ENCODE measurements around the gene ZNF503. TPM values are rescaled to one million over a fixed set of nuclear protein-coding genes. Genes with fewer than 3 reads are reported as not detected.

Gene ZNF503
- total and polyA plus RNA-seq, 4 experiments from 2014 or later: 0.12 TPM; not detected in 3

DNA sequence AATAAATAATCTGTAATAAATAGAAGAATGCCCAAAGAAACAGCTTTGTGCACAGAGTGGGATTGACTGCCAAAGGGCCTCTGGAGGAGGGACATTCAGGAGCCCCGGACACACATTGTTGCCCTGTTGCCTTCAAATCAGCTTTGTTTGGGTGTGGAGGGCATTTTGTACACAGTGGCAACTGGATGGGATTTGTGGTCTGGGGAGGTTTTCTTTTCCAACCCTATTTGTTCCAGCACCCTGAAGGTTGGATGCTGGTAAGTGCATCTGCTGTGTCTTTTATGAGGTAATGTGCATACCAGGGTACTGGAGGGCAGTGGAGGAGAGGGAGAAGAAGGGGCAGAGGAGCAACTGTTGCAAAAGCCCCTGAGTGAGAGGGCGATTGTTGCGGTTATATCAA lies 36.1 kb upstream of the ZNF503 start:
- peaks cover 23 to 25% of the 10 kb centered on the region in 2 donors for H3K27me3 Mint-ChIP-seq
- H3K27ac Mint-ChIP-seq: no peak overlapping the region
- H3K27me3 ChIP-seq (ENCODE audit: insufficient read depth, low read length): no peaks in the 10 kb centered on the region

DNA sequence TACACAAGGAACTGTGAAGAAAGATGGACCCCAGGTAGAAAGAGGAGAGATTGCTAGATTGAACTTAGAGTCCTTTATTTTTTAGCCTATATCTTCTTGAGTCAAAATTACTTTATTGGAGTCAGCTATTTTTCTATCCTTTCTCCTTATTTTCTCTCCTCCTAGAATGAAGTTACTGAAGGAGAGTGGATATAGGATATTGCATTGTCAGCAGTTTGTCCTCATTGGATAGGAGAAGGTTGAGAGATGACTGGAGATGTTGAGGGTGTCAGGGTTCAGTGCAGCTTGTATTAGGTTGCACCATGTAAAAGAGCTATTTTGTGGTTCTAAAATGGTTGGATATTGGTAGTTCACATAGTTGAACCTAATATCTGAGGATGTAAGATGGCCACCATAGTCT lies 35.3 kb upstream of the ZNF503 start:
- ChIA-PET CTCF (ENCODE audit: partially characterized antibody) (no interaction called here), POLR2A (ENCODE audit: partially characterized antibody) (no interaction called here)
- Mint-ChIP-seq H3K27ac (no peak overlapping the region), H3K27me3 (peaks cover 29 to 30% of the 10 kb centered on the region in 2 donors), H3K9me3 (peaks cover 0 to 3% (median 0%) of the 10 kb centered on the region in 8 donors), H3K4me1 (peaks cover 0 to 2% (median under 1%) of the 10 kb centered on the region in 4 donors), H3K4me3 (no peak overlapping the region), H3K36me3 (no peaks in the 10 kb centered on the region)
- intact Hi-C loops (cut with micrococcal nuclease): no loop called here
- Histone ChIP-seq H3K27ac (ENCODE audit: low read depth, low read length) (no peak overlapping the region), H3K4me3 (ENCODE audit: low read length in 2 of 2) (no peak overlapping the region), H3K36me3 (ENCODE audit: insufficient read depth, low read length) (no peaks in the 10 kb centered on the region), H3K4me1 (ENCODE audit: insufficient read depth, low read length) (no peaks in the 10 kb centered on the region), H3K27me3 (ENCODE audit: insufficient read depth, low read length) (no peaks in the 10 kb centered on the region), H3K9me3 (ENCODE audit: control insufficient read depth in 1 of 2, low read length in 2 of 2) (no peaks in the 10 kb centered on the region)
- no peak for DNase-seq

More for the DNA sequence above, 36.1 kb upstream of the ZNF503 start:
- Mint-ChIP-seq H3K4me1 (no peaks in the 10 kb centered on the region), H3K36me3 (no peaks in the 10 kb centered on the region), H3K9me3 (peaks cover 0 to 7% (median 4%) of the 10 kb centered on the region in 8 donors), H3K4me3 (no peak overlapping the region)
- H3K36me3 ChIP-seq (ENCODE audit: insufficient read depth, low read length): no peaks in the 10 kb centered on the region
- no peak for DNase-seq
- H3K4me1 ChIP-seq (ENCODE audit: insufficient read depth, low read length): no peaks in the 10 kb centered on the region
- POLR2A ChIA-PET (ENCODE audit: partially characterized antibody): no interaction called here
- H3K27ac ChIP-seq (ENCODE audit: low read depth, low read length): no peak overlapping the region
- intact Hi-C loops (cut with micrococcal nuclease): no loop called here
- H3K9me3 ChIP-seq (ENCODE audit: control insufficient read depth in 1 of 2, low read length in 2 of 2): no peaks in the 10 kb centered on the region
- CTCF ChIA-PET (ENCODE audit: partially characterized antibody): no interaction called here
- H3K4me3 ChIP-seq (ENCODE audit: low read length in 2 of 2): no peak overlapping the region

DNA sequence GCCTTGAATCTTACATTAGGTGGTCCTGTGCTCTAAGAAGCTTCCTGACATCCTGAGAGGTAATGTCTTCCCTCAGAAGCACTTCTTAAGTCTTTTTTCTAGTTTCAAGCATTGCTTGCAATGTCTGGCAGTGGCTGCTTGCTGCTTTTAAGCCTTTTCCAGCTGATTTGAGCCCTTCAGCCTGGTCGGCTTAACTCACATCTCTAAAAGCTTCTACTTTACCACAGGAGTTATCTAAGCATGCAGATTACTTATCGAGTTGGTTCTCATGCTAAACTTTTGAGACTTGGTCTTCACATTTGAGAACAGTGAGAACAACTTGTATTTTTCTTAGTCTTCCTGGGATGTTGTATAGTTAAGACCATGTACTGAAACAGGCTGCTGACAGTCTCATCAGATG lies 33.7 kb upstream of the ZNF503 start:
- H3K4me1 Mint-ChIP-seq: peaks cover 0 to 4% (median 2%) of the 10 kb centered on the region in 4 donors
- no peaks in the 10 kb centered on the region for H3K36me3 Mint-ChIP-seq
- H3K4me3 ChIP-seq (ENCODE audit: low read length in 2 of 2): no peak overlapping the region
- peaks cover 32 to 33% of the 10 kb centered on the region in 2 donors for H3K27me3 Mint-ChIP-seq
- H3K9me3 ChIP-seq (ENCODE audit: control insufficient read depth in 1 of 2, low read length in 2 of 2): no peaks in the 10 kb centered on the region
- intact Hi-C loops (cut with micrococcal nuclease): no loop called here
- no peak overlapping the region for H3K27ac ChIP-seq (ENCODE audit: low read depth, low read length)
- DNase-seq: no peak
- H3K4me3 Mint-ChIP-seq: no peak overlapping the region
- H3K36me3 ChIP-seq (ENCODE audit: insufficient read depth, low read length): no peaks in the 10 kb centered on the region
- no peaks in the 10 kb centered on the region for H3K27me3 ChIP-seq (ENCODE audit: insufficient read depth, low read length)
- CTCF ChIA-PET (ENCODE audit: partially characterized antibody): no interaction called here
- H3K27ac Mint-ChIP-seq: no peak overlapping the region
- POLR2A ChIA-PET (ENCODE audit: partially characterized antibody): no interaction called here
- no peaks in the 10 kb centered on the region for H3K4me1 ChIP-seq (ENCODE audit: insufficient read depth, low read length)
- peaks cover 0 to 2% (median 0%) of the 10 kb centered on the region in 8 donors for H3K9me3 Mint-ChIP-seq

DNA sequence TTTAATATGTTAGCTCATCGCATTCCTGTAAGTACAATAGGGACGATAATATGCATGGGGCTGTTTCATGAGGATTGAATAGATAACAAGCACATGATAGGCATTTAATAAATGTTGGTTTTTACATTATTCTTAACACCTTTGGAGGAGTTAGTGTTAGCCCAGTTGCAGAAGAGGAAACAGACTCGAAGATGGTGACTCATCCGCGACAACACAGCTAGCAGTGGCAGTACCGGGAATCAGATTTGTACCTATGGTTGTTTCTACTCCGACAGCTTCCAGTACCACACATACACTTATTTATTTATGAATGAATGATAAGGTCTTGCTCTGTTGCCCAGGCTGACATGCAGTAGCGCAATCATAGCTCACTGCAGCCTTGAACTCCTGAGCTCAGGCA lies 32.7 kb upstream of the ZNF503 start:
- Mint-ChIP-seq H3K9me3 (peaks cover 0 to 2% (median 0%) of the 10 kb centered on the region in 8 donors), H3K27me3 (peaks cover 37 to 39% of the 10 kb centered on the region in 2 donors), H3K4me1 (peaks cover 0 to 4% (median 2%) of the 10 kb centered on the region in 4 donors), H3K4me3 (no peak overlapping the region), H3K27ac (no peak overlapping the region), H3K36me3 (no peaks in the 10 kb centered on the region)
- no peak for DNase-seq
- no peaks in the 10 kb centered on the region for H3K27me3 ChIP-seq (ENCODE audit: insufficient read depth, low read length)
- H3K4me1 ChIP-seq (ENCODE audit: insufficient read depth, low read length): no peaks in the 10 kb centered on the region
- H3K36me3 ChIP-seq (ENCODE audit: insufficient read depth, low read length): no peaks in the 10 kb centered on the region
- intact Hi-C loops (cut with micrococcal nuclease): no loop called here
- ChIA-PET POLR2A (ENCODE audit: partially characterized antibody) (no interaction called here), CTCF (ENCODE audit: partially characterized antibody) (no interaction called here)
- H3K9me3 ChIP-seq (ENCODE audit: control insufficient read depth in 1 of 2, low read length in 2 of 2): no peaks in the 10 kb centered on the region
- no peak overlapping the region for H3K27ac ChIP-seq (ENCODE audit: low read depth, low read length)
- H3K4me3 ChIP-seq (ENCODE audit: low read length in 2 of 2): no peak overlapping the region

- no peaks in the 10 kb centered on the region for H3K4me1 ChIP-seq (ENCODE audit: insufficient read depth, low read length)
- CTCF ChIA-PET (ENCODE audit: partially characterized antibody): interaction anchor here (0.5 to 1.0 kb wide), 2 partner anchors 12 to 108 kb away, joined by 3 read pairs; no protein-coding TSS in a partner anchor
- H3K9me3 Mint-ChIP-seq: peaks cover 0 to 2% (median 0%) of the 10 kb centered on the region in 8 donors
- no peaks in the 10 kb centered on the region for H3K27me3 ChIP-seq (ENCODE audit: insufficient read depth, low read length)
- no peak for DNase-seq
- H3K27me3 Mint-ChIP-seq: peaks cover 38 to 45% of the 10 kb centered on the region in 2 donors
- POLR2A ChIA-PET (ENCODE audit: partially characterized antibody): no interaction called here
- H3K36me3 Mint-ChIP-seq: no peaks in the 10 kb centered on the region
- H3K4me1 Mint-ChIP-seq: peaks cover 0 to 4% (median 2%) of the 10 kb centered on the region in 4 donors
- intact Hi-C loops (cut with micrococcal nuclease): no loop called here
- H3K4me3 Mint-ChIP-seq: no peak overlapping the region
- no peaks in the 10 kb centered on the region for H3K36me3 ChIP-seq (ENCODE audit: insufficient read depth, low read length)
- no peak overlapping the region for H3K27ac ChIP-seq (ENCODE audit: low read depth, low read length)
- H3K4me3 ChIP-seq (ENCODE audit: low read length in 2 of 2): no peak overlapping the region
- no peak overlapping the region for H3K27ac Mint-ChIP-seq
- no peaks in the 10 kb centered on the region for H3K9me3 ChIP-seq (ENCODE audit: control insufficient read depth in 1 of 2, low read length in 2 of 2)
Observed at GRCh38 chr10:75433216-75433615, 31.7 kb upstream of the ZNF503 start.

DNA sequence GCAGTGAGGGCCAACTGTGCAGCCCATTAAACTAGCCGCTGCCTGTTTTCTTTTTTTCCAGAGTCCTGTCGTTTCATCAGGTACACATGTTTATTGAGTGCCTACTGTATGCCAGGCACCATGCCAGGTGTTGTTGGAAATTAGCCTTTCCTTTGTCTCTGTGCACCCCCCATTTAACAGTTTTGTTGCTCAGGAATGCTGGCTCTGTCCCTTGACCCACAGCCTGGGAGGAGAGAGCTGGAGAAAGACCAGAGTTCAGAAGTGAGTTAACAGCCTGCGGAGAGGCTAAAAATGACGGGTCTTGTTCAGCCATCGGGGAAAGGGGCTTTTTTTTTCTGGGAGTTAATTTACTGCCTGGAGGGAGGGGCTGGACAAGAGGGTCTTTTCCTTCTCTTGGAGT lies 31.2 kb upstream of the ZNF503 start:
- Mint-ChIP-seq H3K36me3 (no peaks in the 10 kb centered on the region), H3K4me1 (peaks cover 0 to 4% (median 2%) of the 10 kb centered on the region in 4 donors), H3K27ac (no peak overlapping the region), H3K27me3 (peaks cover 38 to 46% of the 10 kb centered on the region in 2 donors), H3K9me3 (peaks cover 0 to 2% (median 0%) of the 10 kb centered on the region in 8 donors), H3K4me3 (no peak overlapping the region)
- Histone ChIP-seq H3K27ac (ENCODE audit: low read depth, low read length) (no peak overlapping the region), H3K4me1 (ENCODE audit: insufficient read depth, low read length) (no peaks in the 10 kb centered on the region), H3K4me3 (ENCODE audit: low read length in 2 of 2) (no peak overlapping the region), H3K36me3 (ENCODE audit: insufficient read depth, low read length) (no peaks in the 10 kb centered on the region), H3K27me3 (ENCODE audit: insufficient read depth, low read length) (no peaks in the 10 kb centered on the region), H3K9me3 (ENCODE audit: control insufficient read depth in 1 of 2, low read length in 2 of 2) (no peaks in the 10 kb centered on the region)
- DNase-seq: no peak
- intact Hi-C loops (cut with micrococcal nuclease): no loop called here
- ChIA-PET POLR2A (ENCODE audit: partially characterized antibody) (no interaction called here), CTCF (ENCODE audit: partially characterized antibody) (interaction anchor here (0.5 to 1.0 kb wide), 2 partner anchors 13 to 108 kb away, joined by 3 read pairs; no protein-coding TSS in a partner anchor)

- no peak overlapping the region for H3K27ac ChIP-seq (ENCODE audit: low read depth, low read length)
- no peaks in the 10 kb centered on the region for H3K27me3 ChIP-seq (ENCODE audit: insufficient read depth, low read length)
- POLR2A ChIA-PET (ENCODE audit: partially characterized antibody): no interaction called here
- no peak overlapping the region for H3K27ac Mint-ChIP-seq
- CTCF ChIA-PET (ENCODE audit: partially characterized antibody): interaction anchor here (1.0 kb wide), 1 partner anchor 13 kb away, joined by 3 read pairs; no protein-coding TSS in a partner anchor
- H3K9me3 ChIP-seq (ENCODE audit: control insufficient read depth in 1 of 2, low read length in 2 of 2): no peaks in the 10 kb centered on the region
- H3K4me3 ChIP-seq (ENCODE audit: low read length in 2 of 2): no peak overlapping the region
- H3K27me3 Mint-ChIP-seq: peaks cover 36 to 46% of the 10 kb centered on the region in 2 donors
- intact Hi-C loops (cut with micrococcal nuclease): no loop called here
- H3K4me3 Mint-ChIP-seq: peak overlapping the region in 1 of 8 donors; percentile 40
- peaks cover 0 to 4% (median 2%) of the 10 kb centered on the region in 4 donors for H3K4me1 Mint-ChIP-seq
- no peaks in the 10 kb centered on the region for H3K36me3 Mint-ChIP-seq
- no peak for DNase-seq
- peaks cover 0 to 2% (median 0%) of the 10 kb centered on the region in 8 donors for H3K9me3 Mint-ChIP-seq
- H3K36me3 ChIP-seq (ENCODE audit: insufficient read depth, low read length): no peaks in the 10 kb centered on the region
- no peaks in the 10 kb centered on the region for H3K4me1 ChIP-seq (ENCODE audit: insufficient read depth, low read length)
Observed at GRCh38 chr10:75432176-75432575, 30.6 kb upstream of the ZNF503 start.
